ENCODE data around the gene SUPT20HL1.

GRCh38 chrX:24375600-24376131 lies 15.2 kb downstream of the SUPT20HL1 start:
- no peak for TF ChIP-seq BHLHE40 (IDR thresholded peaks at IDR 0.05; ENCODE audit: borderline replicate concordance)
- no peak for TF ChIP-seq SP1 (IDR thresholded peaks at IDR 0.05)
- no peak for TF ChIP-seq ZNF384 (IDR thresholded peaks at IDR 0.05)
- no peak for TF ChIP-seq FOXA1 (IDR thresholded peaks at IDR 0.05)
- no peak for TF ChIP-seq ARNT (IDR thresholded peaks at IDR 0.05)
- no peak for TF ChIP-seq FOXM1 (IDR thresholded peaks at IDR 0.05; ENCODE audit: borderline replicate concordance)
- TF ChIP-seq FOXK2 (IDR thresholded peaks at IDR 0.05): no peak
- no peak for TF ChIP-seq TARDBP (IDR thresholded peaks at IDR 0.05)
- no peak for TF ChIP-seq HDGF (IDR thresholded peaks at IDR 0.05; ENCODE audit: borderline replicate concordance)
- TF ChIP-seq L3MBTL2 (conservative IDR thresholded peaks at IDR 0.05): no peak
- TF ChIP-seq PKNOX1 (IDR thresholded peaks at IDR 0.05): no peak
- no peak for TF ChIP-seq ELF4 (IDR thresholded peaks at IDR 0.05)
- no peak for TF ChIP-seq CTBP1 (IDR thresholded peaks at IDR 0.05; ENCODE audit: borderline replicate concordance)
- no peak for TF ChIP-seq SUZ12 (IDR thresholded peaks at IDR 0.05)
